ENCODE data around the gene GRAP2.
"Not testable (repeated sequence)": the region's sequence is repeated elsewhere in the genome, so short reads cannot be mapped to it uniquely, and the experiment has no call there.

The GRAP2 gene

DNA sequence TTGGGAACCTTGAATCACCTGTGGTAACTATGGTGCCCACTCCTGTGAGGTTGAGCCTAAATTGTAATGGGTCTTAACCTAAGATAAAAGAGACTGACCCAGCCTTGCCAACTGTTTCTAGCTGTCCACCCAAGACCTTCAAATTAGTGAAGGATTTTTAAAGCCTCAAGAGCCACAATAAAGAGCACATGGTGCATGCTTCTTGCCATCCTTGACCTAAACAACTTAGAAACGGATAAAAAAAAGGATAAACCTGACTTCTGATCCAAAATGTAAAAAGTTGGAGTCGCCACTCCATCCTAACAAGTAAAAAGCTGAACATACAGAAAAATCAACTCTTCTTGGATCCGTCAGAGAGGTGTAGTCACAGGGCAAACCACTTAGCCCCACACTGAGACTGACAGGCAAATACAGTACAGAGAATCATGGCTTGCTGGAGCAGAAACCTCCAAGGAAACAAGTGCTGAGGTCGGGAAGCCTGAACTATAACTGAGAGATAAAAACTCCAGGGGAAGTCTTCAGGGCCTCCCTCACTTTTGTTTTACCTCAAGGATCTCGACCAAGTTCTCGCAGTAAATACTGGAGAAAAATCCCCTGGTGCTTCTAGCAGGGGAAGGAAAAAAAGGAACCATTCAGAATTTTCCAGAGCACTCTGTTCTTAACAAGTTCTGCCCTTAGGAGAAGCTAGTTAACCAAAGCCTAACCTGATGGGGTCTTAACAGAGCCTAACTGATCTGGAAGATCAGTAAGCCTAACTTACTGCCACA lies 23.6 kb upstream of the GRAP2 start:
- Histone ChIP-seq H3K27me3 (ENCODE audit: insufficient read depth, poor library complexity, severe bottlenecking) (no peaks in the 10 kb centered on the region), H3K4me3 (replicated peaks; ENCODE audit: insufficient read depth, low read length) (no peak overlapping the region), H3K27ac (replicated peaks) (peak overlapping the region; percentile 38)
- DNase-seq (ENCODE audit: low read depth in 1 of 2, low spot score in 1 of 2): no peak
- no peak for TF ChIP-seq SPI1 (IDR thresholded peaks at IDR 0.05; ENCODE audit: borderline replicate concordance, low read depth)
- TF ChIP-seq, protein P1, sequence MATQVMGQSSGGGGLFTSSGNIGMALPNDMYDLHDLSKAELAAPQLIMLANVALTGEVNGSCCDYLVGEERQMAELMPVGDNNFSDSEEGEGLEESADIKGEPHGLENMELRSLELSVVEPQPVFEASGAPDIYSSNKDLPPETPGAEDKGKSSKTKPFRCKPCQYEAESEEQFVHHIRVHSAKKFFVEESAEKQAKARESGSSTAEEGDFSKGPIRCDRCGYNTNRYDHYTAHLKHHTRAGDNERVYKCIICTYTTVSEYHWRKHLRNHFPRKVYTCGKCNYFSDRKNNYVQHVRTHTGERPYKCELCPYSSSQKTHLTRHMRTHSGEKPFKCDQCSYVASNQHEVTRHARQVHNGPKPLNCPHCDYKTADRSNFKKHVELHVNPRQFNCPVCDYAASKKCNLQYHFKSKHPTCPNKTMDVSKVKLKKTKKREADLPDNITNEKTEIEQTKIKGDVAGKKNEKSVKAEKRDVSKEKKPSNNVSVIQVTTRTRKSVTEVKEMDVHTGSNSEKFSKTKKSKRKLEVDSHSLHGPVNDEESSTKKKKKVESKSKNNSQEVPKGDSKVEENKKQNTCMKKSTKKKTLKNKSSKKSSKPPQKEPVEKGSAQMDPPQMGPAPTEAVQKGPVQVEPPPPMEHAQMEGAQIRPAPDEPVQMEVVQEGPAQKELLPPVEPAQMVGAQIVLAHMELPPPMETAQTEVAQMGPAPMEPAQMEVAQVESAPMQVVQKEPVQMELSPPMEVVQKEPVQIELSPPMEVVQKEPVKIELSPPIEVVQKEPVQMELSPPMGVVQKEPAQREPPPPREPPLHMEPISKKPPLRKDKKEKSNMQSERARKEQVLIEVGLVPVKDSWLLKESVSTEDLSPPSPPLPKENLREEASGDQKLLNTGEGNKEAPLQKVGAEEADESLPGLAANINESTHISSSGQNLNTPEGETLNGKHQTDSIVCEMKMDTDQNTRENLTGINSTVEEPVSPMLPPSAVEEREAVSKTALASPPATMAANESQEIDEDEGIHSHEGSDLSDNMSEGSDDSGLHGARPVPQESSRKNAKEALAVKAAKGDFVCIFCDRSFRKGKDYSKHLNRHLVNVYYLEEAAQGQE (IDR thresholded peaks at IDR 0.05; ENCODE audit: insufficient replicate concordance, low read depth): no peak

DNA sequence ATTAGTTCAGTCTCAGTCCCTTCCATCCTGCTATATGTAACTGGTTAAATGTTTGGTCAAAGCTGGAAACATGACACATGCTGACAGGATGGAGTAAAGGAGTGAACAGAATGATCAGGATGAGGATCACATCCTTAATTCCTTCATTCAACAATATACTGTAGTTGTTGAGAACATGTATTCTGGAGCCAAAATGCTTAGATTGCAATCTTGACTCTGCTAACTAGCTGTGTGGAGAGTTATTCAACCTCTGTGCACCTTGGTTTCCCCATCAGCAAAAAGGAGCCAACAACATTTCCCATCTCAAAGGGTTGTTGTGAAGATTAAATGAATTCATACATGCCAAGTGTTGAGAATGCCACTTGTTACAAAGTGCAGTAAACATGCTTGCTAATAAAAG lies 20.2 kb upstream of the GRAP2 start:
- no peak overlapping the region for H3K27ac ChIP-seq (replicated peaks)
- H3K4me3 ChIP-seq (replicated peaks; ENCODE audit: insufficient read depth, low read length): no peak overlapping the region
- H3K27me3 ChIP-seq (ENCODE audit: insufficient read depth, poor library complexity, severe bottlenecking): no peaks in the 10 kb centered on the region
- no peak for TF ChIP-seq SPI1 (IDR thresholded peaks at IDR 0.05; ENCODE audit: borderline replicate concordance, low read depth)
- no peak for TF ChIP-seq GABPA (IDR thresholded peaks at IDR 0.05; ENCODE audit: low read depth)
- TF ChIP-seq, protein P1 (IDR thresholded peaks at IDR 0.05; ENCODE audit: insufficient replicate concordance, low read depth): no peak
- no peak for TF ChIP-seq POLR2AphosphoS5 (IDR thresholded peaks at IDR 0.05; ENCODE audit: low read depth)
- TF ChIP-seq, protein P2, sequence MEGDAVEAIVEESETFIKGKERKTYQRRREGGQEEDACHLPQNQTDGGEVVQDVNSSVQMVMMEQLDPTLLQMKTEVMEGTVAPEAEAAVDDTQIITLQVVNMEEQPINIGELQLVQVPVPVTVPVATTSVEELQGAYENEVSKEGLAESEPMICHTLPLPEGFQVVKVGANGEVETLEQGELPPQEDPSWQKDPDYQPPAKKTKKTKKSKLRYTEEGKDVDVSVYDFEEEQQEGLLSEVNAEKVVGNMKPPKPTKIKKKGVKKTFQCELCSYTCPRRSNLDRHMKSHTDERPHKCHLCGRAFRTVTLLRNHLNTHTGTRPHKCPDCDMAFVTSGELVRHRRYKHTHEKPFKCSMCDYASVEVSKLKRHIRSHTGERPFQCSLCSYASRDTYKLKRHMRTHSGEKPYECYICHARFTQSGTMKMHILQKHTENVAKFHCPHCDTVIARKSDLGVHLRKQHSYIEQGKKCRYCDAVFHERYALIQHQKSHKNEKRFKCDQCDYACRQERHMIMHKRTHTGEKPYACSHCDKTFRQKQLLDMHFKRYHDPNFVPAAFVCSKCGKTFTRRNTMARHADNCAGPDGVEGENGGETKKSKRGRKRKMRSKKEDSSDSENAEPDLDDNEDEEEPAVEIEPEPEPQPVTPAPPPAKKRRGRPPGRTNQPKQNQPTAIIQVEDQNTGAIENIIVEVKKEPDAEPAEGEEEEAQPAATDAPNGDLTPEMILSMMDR (IDR thresholded peaks at IDR 0.05; ENCODE audit: insufficient read depth, low read length): no peak
- DNase-seq (ENCODE audit: low read depth in 1 of 2, low spot score in 1 of 2): no peak

DNA sequence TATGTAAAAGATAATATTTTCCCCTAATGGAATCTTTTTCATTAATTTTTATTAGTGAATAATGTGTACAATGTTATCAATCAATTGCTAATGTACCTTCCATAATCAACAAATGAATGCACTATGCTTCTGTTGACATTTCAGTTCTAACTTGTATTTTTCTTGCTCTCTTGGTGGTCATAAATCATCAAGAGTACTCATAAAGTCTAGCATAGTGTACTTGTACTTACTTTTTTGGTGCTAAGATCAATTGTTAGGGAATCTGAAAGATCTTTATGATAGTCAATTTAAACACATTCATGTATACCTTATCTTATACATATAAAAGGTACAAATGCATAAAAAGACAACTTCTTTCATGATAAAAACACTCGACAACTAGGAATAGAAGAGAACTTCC lies 17.8 kb upstream of the GRAP2 start:
- H3K27ac ChIP-seq (replicated peaks): no peak overlapping the region
- no peak overlapping the region for H3K4me3 ChIP-seq (replicated peaks; ENCODE audit: insufficient read depth, low read length)
- no peak for TF ChIP-seq POLR2AphosphoS5 (IDR thresholded peaks at IDR 0.05; ENCODE audit: low read depth)
- TF ChIP-seq, protein P1 (IDR thresholded peaks at IDR 0.05; ENCODE audit: insufficient replicate concordance, low read depth): no peak
- TF ChIP-seq GABPA (IDR thresholded peaks at IDR 0.05; ENCODE audit: low read depth): no peak
- TF ChIP-seq SPI1 (IDR thresholded peaks at IDR 0.05; ENCODE audit: borderline replicate concordance, low read depth): no peak
- TF ChIP-seq, protein P2 (IDR thresholded peaks at IDR 0.05; ENCODE audit: insufficient read depth, low read length): no peak
- DNase-seq (ENCODE audit: low read depth in 1 of 2, low spot score in 1 of 2): no peak
- no peaks in the 10 kb centered on the region for H3K27me3 ChIP-seq (ENCODE audit: insufficient read depth, poor library complexity, severe bottlenecking)

DNA sequence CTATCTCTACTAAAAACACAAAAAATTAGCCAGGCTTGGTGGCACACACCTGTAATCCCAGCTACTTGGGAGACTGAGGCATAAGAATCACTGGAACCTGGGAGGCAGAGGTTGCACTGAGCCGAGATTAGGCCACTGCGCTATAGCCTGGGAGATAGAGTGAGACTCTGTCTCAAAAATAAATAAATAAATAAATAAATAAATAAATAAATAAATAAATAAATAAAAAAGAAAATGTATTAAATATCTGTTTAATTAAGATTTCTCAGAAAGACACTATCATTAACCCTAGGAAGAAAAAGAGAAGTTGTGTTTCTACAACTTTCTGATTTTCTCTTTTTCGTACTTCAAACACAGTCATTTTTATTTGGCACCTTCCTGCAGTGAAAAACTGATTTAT lies 11.0 kb upstream of the GRAP2 start:
- not testable (repeated sequence) for H3K27ac ChIP-seq (replicated peaks); DNase-seq (ENCODE audit: low read depth in 1 of 2, low spot score in 1 of 2); H3K4me3 ChIP-seq (replicated peaks; ENCODE audit: insufficient read depth, low read length); H3K27me3 ChIP-seq (ENCODE audit: insufficient read depth, poor library complexity, severe bottlenecking)
